Endothelial cell (in vitro differentiated cells): ENCODE results near the gene PARVG. TPM values are rescaled to one million over a fixed set of nuclear protein-coding genes. Genes with fewer than 3 reads are reported as not detected.

Experiments
- DNase-seq: peaks from one replicate; pipeline ENCODE4 v3.0.0; 2021; ENCODE audit warnings: low spot score
- H3K27ac Mint-ChIP-seq: one replicate; pipeline ENCODE4 v1.8.0; 2021; ENCODE audit warnings: mixed read lengths, inconsistent platforms; ENCODE audit not compliant: unreplicated experiment
- H3K27me3 Mint-ChIP-seq: one replicate; pipeline ENCODE4 v1.8.0; 2021; ENCODE audit warnings: mild to moderate bottlenecking, moderate library complexity, mixed read lengths, inconsistent platforms; ENCODE audit not compliant: unreplicated experiment
- H3K36me3 Mint-ChIP-seq: one replicate; pipeline ENCODE4 v1.8.0; 2021; ENCODE audit warnings: mild to moderate bottlenecking, low read depth, mixed read lengths, inconsistent platforms; ENCODE audit not compliant: unreplicated experiment
- H3K4me1 Mint-ChIP-seq: one replicate; pipeline ENCODE4 v1.8.0; 2021; ENCODE audit warnings: mild to moderate bottlenecking, mixed read lengths, inconsistent platforms; ENCODE audit not compliant: unreplicated experiment
- H3K4me3 Mint-ChIP-seq: one replicate; pipeline ENCODE4 v1.8.0; 2021; ENCODE audit warnings: mild to moderate bottlenecking, mixed read lengths, inconsistent platforms; ENCODE audit not compliant: unreplicated experiment
- H3K9me3 Mint-ChIP-seq: one replicate; pipeline ENCODE4 v1.8.0; 2021; ENCODE audit warnings: mixed read lengths, inconsistent platforms; ENCODE audit not compliant: unreplicated experiment
- total RNA-seq: library from RNA; stranded (reverse); fragmentation: NEBNext Ultra II Directional; extraction: Animal tissue kit (Norgen Biotek cat#: 25700); gene quantifications from one replicate; pipeline ENCODE4 v1.2.1, GENCODE V29; 2021; ENCODE audit not compliant: unreplicated experiment
- TF ChIP-seq, protein P1 (sequence below): fragments of 200-600 bp; sonication (generic); IDR thresholded peaks from one replicate; pipeline ENCODE4 v1.5.0; 2021; ENCODE audit warnings: antibody characterized with exemption; ENCODE audit not compliant: unreplicated experiment

The PARVG gene
- total RNA-seq, 1 donor from 2014 or later, result 0.90 TPM

DNA sequence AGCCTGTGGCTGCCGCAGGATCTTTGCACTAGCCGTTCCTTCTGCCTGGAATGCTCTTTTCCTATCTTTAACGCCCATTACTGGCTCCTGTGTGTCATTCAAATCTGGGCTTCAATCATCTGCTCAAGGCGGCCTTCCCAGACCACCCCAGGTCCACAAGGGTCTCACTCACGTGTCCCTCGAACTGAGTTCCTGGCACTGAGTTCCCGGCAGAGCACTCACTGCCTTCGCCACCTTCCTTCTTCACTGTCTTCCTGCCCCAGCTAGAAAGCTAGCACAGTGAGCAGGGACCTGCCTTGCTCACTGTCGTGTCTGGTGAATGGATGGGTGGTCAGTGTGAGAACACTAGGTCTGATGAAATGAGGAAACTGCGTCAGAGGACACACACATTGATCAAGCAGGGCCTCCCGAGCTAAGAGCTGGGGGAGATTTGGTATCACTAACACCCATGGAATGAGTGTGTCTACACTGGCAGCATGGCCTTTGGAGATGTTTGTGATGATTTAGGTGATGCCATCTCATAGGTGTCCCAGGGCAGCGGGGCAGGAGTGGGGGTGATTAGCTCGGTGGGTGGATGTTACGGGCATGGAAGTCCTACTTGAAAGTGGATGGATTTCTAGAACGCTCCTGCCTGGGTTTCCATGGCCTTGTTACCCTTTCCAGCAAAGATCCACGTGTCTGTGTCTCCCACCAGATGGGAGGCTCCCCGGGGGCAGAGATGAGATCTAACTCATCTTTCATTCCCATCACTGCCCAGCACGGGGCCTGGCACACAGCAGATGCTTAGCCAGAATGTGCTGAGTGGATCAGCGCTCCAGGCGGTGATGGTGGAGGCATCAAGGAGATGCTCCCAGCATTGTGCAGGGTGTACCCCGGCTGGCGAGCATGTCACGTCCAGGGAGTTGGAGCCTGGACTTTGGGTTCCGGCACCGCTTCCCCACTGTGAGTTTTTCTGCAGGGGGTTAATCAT lies 67.5 kb downstream of the PARVG start:
- no peak for DNase-seq
- H3K4me3 Mint-ChIP-seq, result no peak overlapping the region
- TF ChIP-seq, protein P1, sequence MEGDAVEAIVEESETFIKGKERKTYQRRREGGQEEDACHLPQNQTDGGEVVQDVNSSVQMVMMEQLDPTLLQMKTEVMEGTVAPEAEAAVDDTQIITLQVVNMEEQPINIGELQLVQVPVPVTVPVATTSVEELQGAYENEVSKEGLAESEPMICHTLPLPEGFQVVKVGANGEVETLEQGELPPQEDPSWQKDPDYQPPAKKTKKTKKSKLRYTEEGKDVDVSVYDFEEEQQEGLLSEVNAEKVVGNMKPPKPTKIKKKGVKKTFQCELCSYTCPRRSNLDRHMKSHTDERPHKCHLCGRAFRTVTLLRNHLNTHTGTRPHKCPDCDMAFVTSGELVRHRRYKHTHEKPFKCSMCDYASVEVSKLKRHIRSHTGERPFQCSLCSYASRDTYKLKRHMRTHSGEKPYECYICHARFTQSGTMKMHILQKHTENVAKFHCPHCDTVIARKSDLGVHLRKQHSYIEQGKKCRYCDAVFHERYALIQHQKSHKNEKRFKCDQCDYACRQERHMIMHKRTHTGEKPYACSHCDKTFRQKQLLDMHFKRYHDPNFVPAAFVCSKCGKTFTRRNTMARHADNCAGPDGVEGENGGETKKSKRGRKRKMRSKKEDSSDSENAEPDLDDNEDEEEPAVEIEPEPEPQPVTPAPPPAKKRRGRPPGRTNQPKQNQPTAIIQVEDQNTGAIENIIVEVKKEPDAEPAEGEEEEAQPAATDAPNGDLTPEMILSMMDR, result no peak
- no peak overlapping the region for H3K27ac Mint-ChIP-seq
- H3K9me3 Mint-ChIP-seq, result peaks cover 11% of the 10 kb centered on the region
- H3K27me3 Mint-ChIP-seq, result peaks cover 4% of the 10 kb centered on the region
- H3K36me3 Mint-ChIP-seq, result peaks cover 32% of the 10 kb centered on the region
- no peaks in the 10 kb centered on the region for H3K4me1 Mint-ChIP-seq

- H3K27me3 Mint-ChIP-seq, result peaks cover 4% of the 10 kb centered on the region
- no peak overlapping the region for H3K27ac Mint-ChIP-seq
- no peak for DNase-seq
- TF ChIP-seq, protein P1, result no peak
- peaks cover 32% of the 10 kb centered on the region for H3K36me3 Mint-ChIP-seq
- H3K4me1 Mint-ChIP-seq, result no peaks in the 10 kb centered on the region
- no peak overlapping the region for H3K4me3 Mint-ChIP-seq
- peaks cover 11% of the 10 kb centered on the region for H3K9me3 Mint-ChIP-seq
These were observed 68.2 kb downstream of the PARVG start for GRCh38 chr22:44248926-44249325.

DNA sequence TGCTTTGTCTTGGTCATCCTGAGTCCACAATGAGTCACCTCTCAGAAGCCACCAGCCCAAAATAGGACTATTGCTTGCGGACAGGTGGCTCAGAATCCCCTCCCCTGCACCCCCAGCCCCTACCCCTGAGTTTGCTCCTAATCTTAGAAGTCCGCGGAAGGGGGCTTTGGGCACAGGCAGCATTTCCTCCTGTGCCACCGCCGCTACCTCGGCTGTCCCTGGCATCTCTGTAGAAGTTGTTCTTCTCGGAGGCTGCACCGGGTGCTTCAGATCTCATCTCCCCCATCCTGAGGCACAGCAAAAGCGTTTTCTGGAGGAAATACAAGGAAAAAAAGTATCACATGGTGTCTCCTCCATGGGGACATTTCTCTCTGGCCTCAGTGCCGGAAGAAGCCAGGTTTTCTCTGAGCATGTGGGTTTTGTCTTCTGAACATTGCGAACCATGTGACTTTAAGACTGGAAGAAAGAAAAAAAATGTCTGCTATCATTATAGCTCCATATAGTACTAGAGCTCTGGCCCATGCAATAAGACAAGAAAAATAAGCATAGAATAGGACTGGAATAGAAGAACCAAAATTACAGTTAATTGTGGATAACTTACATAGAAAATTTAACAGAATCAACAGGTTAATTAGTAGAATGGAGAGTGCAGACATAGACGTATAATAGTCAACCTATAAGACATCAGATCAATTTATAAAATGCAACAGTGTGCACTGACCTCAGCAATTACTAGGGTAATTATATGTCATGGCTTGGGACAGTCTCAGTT lies 68.8 kb downstream of the PARVG start:
- Mint-ChIP-seq H3K4me1 (no peaks in the 10 kb centered on the region), H3K9me3 (peaks cover 11% of the 10 kb centered on the region), H3K4me3 (no peak overlapping the region), H3K27me3 (peaks cover 4% of the 10 kb centered on the region), H3K27ac (no peak overlapping the region), H3K36me3 (peaks cover 32% of the 10 kb centered on the region)
- TF ChIP-seq, protein P1, result no peak
- no peak for DNase-seq

GRCh38 chr22:44254811-44255210 lies 74.1 kb downstream of the PARVG start:
- no peaks in the 10 kb centered on the region for H3K4me1 Mint-ChIP-seq
- peaks cover 21% of the 10 kb centered on the region for H3K36me3 Mint-ChIP-seq
- H3K27ac Mint-ChIP-seq, result no peak overlapping the region
- TF ChIP-seq, protein P1, result no peak
- peaks cover 7% of the 10 kb centered on the region for H3K9me3 Mint-ChIP-seq
- no peak for DNase-seq
- peaks cover 2% of the 10 kb centered on the region for H3K27me3 Mint-ChIP-seq
- H3K4me3 Mint-ChIP-seq, result no peak overlapping the region

GRCh38 chr22:44256085-44256484 lies 75.4 kb downstream of the PARVG start:
- Mint-ChIP-seq H3K9me3 (no peaks in the 10 kb centered on the region), H3K4me1 (no peaks in the 10 kb centered on the region)

More at GRCh38 chr22:44256085-44256484, 75.4 kb downstream of the PARVG start:
- H3K27me3 Mint-ChIP-seq, result peaks cover 2% of the 10 kb centered on the region
- peaks cover 8% of the 10 kb centered on the region for H3K36me3 Mint-ChIP-seq
- no peak overlapping the region for H3K4me3 Mint-ChIP-seq
- H3K27ac Mint-ChIP-seq, result no peak overlapping the region
- no peak for DNase-seq
- TF ChIP-seq, protein P1, result no peak
